GM18909 (cell line): Measurements from ENCODE around the gene BCL2L2.
A peak's percentile ranks its signal among the peaks of the same experiment; 100 is the strongest.

Source experiments
- ATAC-seq: cut with Tn5 transposase; IDR thresholded peaks from one replicate; pipeline ENCODE4 v1.9.1; 2021; ENCODE audit warnings: mild to moderate bottlenecking; ENCODE audit not compliant: unreplicated experiment, poor library complexity

The BCL2L2 gene

GRCh38 chr14:23299211-23299957 is 7.2 kb upstream of the BCL2L2 start:
- ATAC-seq: no peak

GRCh38 chr14:23299986-23300686 is 6.5 kb upstream of the BCL2L2 start:
- ATAC-seq: no peak

DNA sequence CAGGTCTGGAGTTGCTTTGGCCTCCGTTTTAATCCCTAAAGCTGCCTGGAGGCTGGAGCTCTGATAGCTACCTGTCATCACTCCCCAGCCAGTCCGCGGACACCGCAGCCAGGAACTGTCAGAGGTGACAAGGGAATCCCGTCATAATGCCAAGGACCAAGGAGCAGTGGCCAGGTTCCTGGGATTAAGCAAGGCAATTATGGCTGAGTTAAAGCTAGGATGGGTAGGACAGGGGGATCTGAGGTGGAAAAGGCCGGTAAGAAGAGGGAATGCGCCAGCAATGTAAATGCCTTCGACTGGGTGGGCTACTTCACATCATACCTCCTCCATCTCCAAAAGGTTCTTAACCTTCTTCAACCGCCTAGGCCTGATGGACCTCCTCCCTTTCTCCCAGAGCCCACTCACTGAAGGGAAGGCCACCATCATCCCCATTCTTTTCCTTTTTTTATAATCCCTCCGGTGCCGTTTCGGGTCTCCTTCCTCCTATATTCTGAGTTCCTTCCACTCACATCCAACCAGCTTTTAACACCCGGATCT is 5.9 kb upstream of the BCL2L2 start:
- ATAC-seq: no peak

GRCh38 chr14:23301288-23301968 is 5.2 kb upstream of the BCL2L2 start:
- ATAC-seq: peak; percentile 82

GRCh38 chr14:23301969-23302289 is 4.7 kb upstream of the BCL2L2 start:
- peak; percentile 21 for ATAC-seq

DNA sequence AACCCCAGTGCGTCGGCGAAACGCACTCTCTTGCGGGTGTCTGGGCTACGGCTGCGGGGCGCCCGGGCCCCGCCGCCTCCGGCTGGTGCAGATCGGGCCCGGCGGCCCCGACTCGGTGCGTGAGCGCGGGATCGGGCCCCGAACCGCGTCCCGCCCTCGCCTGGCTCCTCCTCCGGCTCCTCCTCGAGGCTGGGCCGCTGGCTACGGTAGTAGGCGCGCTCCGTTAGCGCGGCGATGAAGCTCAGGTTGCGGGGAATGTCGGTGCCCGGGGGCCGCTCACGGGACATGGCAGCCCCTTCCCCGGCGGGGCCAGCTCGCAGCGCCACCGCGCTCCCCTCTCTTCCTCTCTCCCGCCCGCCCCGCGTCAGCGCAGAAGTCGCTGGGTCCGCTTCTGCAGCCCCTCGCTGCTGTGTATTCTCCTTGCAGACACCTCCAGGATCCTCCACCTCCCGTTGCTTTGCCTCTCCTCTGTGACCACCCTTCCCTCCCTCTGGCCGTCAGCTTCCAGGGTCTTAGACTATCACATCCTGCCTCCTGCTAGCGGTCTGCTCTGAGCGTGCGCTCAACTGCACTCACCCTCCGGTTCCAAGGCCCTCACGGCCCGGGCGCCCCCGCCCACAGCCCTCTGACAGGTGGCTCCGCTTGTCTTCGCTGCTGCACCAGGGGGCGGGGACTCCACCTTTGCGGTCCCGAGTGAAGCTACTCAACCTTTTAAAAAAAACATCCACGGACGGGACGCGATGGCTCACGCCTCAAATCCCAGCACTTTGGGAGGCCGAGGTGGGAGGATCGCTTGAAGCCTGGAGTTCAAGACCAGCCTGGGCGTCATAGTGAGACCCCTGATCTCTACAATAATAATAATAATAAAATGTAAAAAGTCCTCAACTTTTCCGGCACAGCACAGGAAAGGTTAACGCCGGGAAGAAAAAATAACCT is 4.1 kb upstream of the BCL2L2 start, which contains the start of gene PPP1R3E:
Gene PPP1R3E (minus strand): TSS at position 570 of the 936 bp plus-strand sequence. CDS start 283 bp downstream, at position 287.
- peak; percentile 39 for ATAC-seq

DNA sequence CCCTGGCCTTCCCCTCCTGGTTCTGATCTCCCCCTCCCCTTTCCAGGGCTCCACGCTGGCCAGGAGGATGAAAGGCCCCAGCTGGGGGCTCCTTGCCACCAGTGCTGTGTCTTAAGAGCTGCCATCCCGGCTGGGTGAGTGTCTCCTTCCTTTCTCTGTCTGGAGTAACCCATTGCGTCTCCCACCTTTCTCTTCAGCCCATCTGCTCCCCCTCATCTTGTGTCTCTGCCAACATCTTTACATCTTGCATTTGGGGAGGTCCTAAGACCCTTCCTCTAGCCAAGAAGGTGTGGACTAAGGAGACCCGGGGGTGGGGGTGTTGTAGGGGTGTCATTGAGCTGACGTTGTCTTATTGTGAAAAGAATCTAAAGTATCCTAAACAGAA is 505 bp downstream of the BCL2L2 start:
- ATAC-seq: no peak

DNA sequence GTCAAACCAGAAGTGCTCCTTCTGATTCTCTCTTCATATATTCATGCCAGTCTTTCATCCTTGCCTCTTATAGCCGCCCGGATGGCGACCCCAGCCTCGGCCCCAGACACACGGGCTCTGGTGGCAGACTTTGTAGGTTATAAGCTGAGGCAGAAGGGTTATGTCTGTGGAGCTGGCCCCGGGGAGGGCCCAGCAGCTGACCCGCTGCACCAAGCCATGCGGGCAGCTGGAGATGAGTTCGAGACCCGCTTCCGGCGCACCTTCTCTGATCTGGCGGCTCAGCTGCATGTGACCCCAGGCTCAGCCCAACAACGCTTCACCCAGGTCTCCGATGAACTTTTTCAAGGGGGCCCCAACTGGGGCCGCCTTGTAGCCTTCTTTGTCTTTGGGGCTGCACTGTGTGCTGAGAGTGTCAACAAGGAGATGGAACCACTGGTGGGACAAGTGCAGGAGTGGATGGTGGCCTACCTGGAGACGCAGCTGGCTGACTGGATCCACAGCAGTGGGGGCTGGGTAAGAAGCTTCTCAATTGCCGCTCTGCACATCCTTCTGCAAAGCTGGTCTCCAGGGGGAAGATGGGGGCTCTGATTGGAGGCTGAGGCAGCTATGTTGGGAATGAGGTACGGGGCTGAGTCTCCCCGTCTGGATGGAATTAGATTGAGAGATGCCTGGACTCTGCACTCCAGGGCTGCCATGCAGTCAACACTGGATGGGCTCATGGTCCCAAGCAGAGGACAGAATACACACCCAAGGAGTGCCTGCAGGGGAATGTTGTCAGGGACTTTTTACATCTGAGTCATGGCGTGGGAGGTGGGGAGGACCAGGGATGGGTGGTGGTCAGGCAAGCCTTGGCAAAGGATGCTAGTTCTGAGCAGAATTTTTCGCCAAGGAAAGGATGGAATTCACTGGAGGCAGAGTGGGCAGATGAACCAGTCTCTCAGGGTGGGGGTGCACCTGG is 1.3 kb downstream of the BCL2L2 start:
- no peak for ATAC-seq

DNA sequence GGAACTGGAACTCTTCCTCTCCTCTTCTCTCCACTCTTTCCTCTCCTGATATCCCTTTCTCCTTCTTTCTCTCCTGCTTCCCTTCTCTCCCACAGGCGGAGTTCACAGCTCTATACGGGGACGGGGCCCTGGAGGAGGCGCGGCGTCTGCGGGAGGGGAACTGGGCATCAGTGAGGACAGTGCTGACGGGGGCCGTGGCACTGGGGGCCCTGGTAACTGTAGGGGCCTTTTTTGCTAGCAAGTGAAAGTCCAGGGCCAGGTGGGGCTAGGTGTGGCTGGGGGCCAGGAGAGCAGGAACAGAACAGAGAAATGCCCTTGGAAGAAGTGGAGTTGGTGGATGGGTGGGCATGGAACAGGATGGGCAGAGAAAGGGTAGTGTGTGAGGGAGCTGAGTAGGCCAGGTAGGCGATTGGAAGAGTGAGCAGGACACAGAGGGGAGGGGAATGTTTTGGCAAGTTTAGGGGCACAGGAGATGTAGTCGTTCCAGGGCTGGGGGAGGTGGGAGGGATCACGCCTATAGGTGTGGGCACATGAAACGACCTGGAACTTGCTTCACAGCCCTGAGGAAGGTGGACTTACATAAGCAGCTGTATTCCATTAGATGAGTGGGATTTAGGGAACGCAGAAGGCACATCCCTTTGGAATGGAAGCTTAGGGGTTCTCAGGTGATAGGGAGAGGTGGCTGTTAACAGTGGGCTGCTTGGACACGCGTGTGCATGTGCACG is 2.2 kb downstream of the BCL2L2 start:
- no peak for ATAC-seq

DNA sequence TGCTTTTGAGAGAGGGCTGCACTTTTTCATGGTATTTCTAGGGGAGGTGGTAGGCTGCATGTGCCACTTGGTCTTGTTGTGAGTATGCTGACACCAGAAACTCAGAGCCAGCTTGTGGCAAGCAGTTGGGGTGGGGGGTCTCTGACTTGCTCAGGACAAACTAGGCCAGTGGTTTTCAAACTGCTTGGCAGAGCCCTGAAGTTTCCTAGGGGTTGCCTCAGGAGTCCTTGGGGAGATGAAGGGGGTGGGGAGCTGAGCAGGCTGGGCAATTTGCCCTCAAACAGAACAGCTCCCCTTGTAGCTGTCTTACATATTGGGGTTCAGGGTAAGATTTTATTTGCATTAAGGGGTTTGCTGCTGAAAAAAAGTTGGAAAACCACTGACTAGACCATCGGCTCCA is 3.9 kb downstream of the BCL2L2 start:
- ATAC-seq: no peak

GRCh38 chr14:23316300-23316699 is 9.7 kb downstream of the BCL2L2 start:
- no peak for ATAC-seq

DNA sequence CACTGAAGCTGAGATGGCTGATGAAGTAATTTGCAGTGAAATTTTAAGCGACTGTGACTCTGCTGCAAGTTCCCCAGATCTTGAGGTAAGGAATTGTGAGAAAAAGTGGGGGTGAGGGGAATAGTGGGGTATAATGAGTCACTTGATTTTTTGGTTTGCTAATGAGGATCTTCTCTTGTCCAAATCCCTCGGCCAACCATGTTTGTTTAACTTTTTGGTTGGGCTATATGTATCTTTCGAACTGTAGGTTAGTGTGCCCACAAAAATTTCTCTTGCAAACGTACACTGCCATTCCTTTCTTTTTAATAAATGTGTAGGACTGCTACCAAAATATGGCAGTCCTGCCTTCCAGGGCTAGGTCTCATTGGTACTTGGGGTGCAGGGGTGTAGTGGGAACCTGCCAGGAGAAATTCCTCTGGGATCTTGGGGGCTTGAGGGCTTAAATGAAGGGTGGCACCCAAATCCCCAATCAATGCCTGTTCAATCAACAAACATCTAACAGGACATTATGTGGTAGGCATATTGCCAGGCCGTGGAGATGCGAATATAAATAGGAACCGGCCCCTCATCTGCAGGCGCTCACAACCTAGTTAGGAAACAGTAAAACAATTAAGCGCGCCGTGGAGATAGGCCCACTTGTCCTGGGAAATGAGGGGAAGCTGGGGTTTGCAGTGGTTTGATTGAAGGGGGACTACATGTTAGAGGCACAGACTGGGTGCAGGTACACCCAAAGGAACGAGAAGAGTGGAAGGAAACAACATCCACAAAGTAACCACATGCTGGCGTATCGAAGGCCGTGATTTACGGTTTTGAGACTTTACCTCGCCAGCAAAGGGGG is 13.3 kb downstream of the BCL2L2 start:
- ATAC-seq: no peak

GRCh38 chr14:23320584-23321571 is 14.2 kb downstream of the BCL2L2 start, which contains the start of gene PABPN1:
Gene PABPN1 (plus strand): TSS chr14:23321457. CDS start chr14:23321470, 13 bp downstream.
- peak; percentile 90 for ATAC-seq

DNA sequence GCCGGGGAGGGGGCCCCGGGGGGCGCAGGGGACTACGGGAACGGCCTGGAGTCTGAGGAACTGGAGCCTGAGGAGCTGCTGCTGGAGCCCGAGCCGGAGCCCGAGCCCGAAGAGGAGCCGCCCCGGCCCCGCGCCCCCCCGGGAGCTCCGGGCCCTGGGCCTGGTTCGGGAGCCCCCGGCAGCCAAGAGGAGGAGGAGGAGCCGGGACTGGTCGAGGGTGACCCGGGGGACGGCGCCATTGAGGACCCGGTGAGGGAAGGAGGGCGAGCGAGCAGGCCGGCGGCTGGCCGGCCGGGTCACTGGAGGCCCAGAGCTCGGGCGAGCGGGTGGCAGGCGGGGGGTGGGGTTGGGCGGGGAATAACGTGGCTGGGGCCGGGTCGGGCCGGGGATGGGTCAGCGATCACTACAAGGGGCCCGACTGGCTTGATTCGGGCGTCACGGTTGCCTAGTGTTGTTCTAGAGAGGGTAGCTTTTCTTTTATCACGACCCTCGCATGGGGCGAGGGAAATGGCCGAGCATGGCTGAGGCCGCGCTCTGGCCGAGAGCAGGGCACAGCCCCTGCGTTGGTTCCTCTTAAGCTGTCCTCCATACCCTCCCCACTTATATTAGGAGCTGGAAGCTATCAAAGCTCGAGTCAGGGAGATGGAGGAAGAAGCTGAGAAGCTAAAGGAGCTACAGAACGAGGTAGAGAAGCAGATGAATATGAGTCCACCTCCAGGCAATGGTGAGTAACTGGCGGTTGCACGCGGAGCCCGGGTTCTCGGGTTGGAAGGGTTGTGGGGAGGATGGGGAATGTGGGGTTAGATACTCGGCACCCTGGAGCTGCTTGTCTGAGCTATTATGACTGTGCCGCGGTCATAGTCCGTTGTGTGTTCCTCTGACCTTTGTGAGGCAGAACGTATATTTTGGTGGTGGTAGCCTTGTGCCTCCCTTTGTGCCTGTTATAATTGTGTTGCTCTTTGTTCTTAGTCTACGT is 15.2 kb downstream of the BCL2L2 start:
- peak; percentile 13 for ATAC-seq
